ENCODE data around the gene POLA1.
"Not testable (repeated sequence)": the region's sequence is repeated elsewhere in the genome, so short reads cannot be mapped to it uniquely, and the experiment has no call there.

POLA1 gene

DNA sequence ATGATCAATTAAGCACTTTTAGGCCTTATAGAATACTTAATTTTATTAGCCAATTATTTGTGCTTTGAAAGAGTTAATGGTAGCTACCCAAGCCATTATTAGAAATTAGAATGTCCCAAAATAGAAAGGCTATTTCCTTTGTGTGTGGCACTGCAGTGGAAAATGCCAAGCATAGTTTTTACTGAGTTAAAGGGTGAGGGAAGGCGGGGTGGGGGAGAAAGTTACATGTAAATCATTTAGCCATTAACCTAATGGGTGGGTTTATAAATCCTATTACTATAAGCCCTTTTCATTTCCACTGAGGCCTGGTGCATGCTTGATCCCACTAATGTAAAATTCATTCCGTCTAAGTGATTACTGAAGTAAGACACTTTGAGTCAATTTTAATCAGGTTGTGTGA is 105.8 kb downstream of the POLA1 start:
- in situ Hi-C loops (cut with HindIII; ENCODE audit: low sequenced_read_pairs): no loop called here

DNA sequence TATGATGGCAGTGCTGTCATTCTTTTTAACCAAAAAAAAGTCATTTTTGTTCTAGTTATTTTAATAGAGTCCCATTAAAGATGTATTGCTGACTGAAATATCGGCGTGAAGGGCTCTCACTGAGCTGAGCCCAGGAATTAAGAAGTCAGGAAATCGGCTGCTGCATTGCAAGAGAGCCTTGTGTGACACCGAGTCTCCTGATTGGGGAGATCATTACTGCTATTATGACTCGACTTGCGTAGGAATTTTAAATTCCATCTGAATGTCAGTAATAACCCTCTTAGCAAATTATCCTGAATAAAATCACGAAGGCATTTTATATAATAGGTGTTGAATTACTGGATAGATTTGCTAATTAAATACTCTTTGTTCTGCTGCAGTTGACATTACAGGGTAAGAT is 111.5 kb downstream of the POLA1 start:
- DNase-seq (ENCODE audit: low read depth): no peak
- in situ Hi-C loops (cut with HindIII; ENCODE audit: low sequenced_read_pairs): no loop called here
- TF ChIP-seq, protein P1, sequence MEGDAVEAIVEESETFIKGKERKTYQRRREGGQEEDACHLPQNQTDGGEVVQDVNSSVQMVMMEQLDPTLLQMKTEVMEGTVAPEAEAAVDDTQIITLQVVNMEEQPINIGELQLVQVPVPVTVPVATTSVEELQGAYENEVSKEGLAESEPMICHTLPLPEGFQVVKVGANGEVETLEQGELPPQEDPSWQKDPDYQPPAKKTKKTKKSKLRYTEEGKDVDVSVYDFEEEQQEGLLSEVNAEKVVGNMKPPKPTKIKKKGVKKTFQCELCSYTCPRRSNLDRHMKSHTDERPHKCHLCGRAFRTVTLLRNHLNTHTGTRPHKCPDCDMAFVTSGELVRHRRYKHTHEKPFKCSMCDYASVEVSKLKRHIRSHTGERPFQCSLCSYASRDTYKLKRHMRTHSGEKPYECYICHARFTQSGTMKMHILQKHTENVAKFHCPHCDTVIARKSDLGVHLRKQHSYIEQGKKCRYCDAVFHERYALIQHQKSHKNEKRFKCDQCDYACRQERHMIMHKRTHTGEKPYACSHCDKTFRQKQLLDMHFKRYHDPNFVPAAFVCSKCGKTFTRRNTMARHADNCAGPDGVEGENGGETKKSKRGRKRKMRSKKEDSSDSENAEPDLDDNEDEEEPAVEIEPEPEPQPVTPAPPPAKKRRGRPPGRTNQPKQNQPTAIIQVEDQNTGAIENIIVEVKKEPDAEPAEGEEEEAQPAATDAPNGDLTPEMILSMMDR (IDR thresholded peaks at IDR 0.05; ENCODE audit: low read depth, low read length, missing control alignments): no peak
- no peak overlapping the region for H3K4me3 ChIP-seq (ENCODE audit: low read depth, low read length)

More for the DNA sequence above, 105.8 kb downstream of the POLA1 start:
- TF ChIP-seq, protein P1 (IDR thresholded peaks at IDR 0.05; ENCODE audit: low read depth, low read length, missing control alignments): no peak
- no peak for DNase-seq (ENCODE audit: low read depth)
- H3K4me3 ChIP-seq (ENCODE audit: low read depth, low read length): no peak overlapping the region

- in situ Hi-C loops (cut with HindIII; ENCODE audit: low sequenced_read_pairs); H3K4me3 ChIP-seq (ENCODE audit: low read depth, low read length); DNase-seq (ENCODE audit: low read depth): not testable (repeated sequence)
Observed at GRCh38 chrX:24819807-24820206, 126.1 kb downstream of the POLA1 start.

- DNase-seq (ENCODE audit: low read depth): no peak
- TF ChIP-seq, protein P1 (IDR thresholded peaks at IDR 0.05; ENCODE audit: low read depth, low read length, missing control alignments): no peak
- in situ Hi-C loops (cut with HindIII; ENCODE audit: low sequenced_read_pairs): no loop called here
- H3K4me3 ChIP-seq (ENCODE audit: low read depth, low read length): no peak overlapping the region
Observed at GRCh38 chrX:24828147-24828546, 134.4 kb downstream of the POLA1 start.

GRCh38 chrX:24828600-24828999 is 134.9 kb downstream of the POLA1 start:
- DNase-seq (ENCODE audit: low read depth): no peak
- TF ChIP-seq, protein P1 (IDR thresholded peaks at IDR 0.05; ENCODE audit: low read depth, low read length, missing control alignments): no peak
- H3K4me3 ChIP-seq (ENCODE audit: low read depth, low read length): no peak overlapping the region
- in situ Hi-C loops (cut with HindIII; ENCODE audit: low sequenced_read_pairs): no loop called here

DNA sequence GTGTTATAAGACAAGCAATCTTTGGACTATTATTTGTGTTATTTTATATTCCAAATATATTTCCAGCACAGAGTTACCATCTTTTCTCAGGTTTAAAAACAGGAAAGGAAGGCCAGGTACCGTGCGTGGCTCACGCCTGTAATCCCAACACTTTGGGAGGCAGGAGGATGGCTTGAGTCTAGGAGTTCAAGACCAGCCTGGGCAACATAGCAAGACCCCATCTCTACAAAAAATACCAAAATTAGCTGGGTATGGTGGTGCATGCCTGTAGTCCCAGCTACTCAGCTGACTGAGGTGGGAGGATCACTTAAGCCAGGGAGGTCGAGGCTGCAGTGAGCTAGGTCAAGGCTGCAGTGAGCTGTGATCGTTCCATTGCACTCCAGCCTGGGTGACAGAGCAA is 140.0 kb downstream of the POLA1 start:
- in situ Hi-C loops (cut with HindIII; ENCODE audit: low sequenced_read_pairs): no loop called here
- DNase-seq (ENCODE audit: low read depth): no peak
- H3K4me3 ChIP-seq (ENCODE audit: low read depth, low read length): no peak overlapping the region
- TF ChIP-seq, protein P1 (IDR thresholded peaks at IDR 0.05; ENCODE audit: low read depth, low read length, missing control alignments): no peak

- no peak overlapping the region for H3K4me3 ChIP-seq (ENCODE audit: low read depth, low read length)
- DNase-seq (ENCODE audit: low read depth): no peak
- TF ChIP-seq, protein P1 (IDR thresholded peaks at IDR 0.05; ENCODE audit: low read depth, low read length, missing control alignments): no peak
- in situ Hi-C loops (cut with HindIII; ENCODE audit: low sequenced_read_pairs): no loop called here
Observed at GRCh38 chrX:24837966-24838365, 144.2 kb downstream of the POLA1 start.

All from astrocyte of the cerebellum (primary cell).